Measurements from ENCODE around the gene VWDE.

The VWDE gene

GRCh38 chr7:12328888-12329770, 74.5 kb downstream of the VWDE start:
- TF ChIP-seq ZFX (IDR thresholded peaks at IDR 0.05) (no peak), CTCF (conservative IDR thresholded peaks at IDR 0.05) (no peak)
- H3K27ac ChIP-seq = no peak overlapping the region

GRCh38 chr7:12327922-12328321, 75.7 kb downstream of the VWDE start:
- TF ChIP-seq ZFX (IDR thresholded peaks at IDR 0.05) (no peak), CTCF (conservative IDR thresholded peaks at IDR 0.05) (no peak)
- no peak overlapping the region for H3K27ac ChIP-seq

DNA sequence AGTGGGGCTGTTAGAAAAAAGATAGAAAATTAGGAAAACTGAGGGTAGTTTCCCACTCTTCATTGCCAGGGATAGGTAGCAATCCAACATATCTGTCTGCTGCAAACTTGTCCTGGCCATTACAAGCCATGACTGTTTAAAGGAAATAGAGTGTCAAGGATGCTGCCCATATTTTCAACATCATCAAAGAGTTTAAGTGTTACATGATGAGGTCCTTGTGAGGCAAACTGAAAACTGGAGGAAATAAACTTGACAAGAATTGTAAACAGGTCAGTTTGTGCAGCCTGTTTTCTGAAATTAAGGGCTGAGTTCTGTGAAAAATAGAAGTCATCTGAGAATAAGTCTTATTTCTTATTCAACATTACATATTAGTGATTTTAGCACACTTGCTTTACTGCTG, 78.0 kb downstream of the VWDE start:
- TF ChIP-seq CTCF (conservative IDR thresholded peaks at IDR 0.05) = no peak
- TF ChIP-seq ZFX (IDR thresholded peaks at IDR 0.05) = no peak
- H3K27ac ChIP-seq = no peak overlapping the region

- no peak for TF ChIP-seq ZFX (IDR thresholded peaks at IDR 0.05)
- no peak for TF ChIP-seq CTCF (conservative IDR thresholded peaks at IDR 0.05)
- no peak overlapping the region for H3K27ac ChIP-seq
These were observed 80.2 kb downstream of the VWDE start for GRCh38 chr7:12323415-12323814.

- TF ChIP-seq ZFX (IDR thresholded peaks at IDR 0.05) (no peak), CTCF (conservative IDR thresholded peaks at IDR 0.05) (no peak)
- H3K27ac ChIP-seq = no peak overlapping the region
These were observed 80.8 kb downstream of the VWDE start for GRCh38 chr7:12322903-12323300.

DNA sequence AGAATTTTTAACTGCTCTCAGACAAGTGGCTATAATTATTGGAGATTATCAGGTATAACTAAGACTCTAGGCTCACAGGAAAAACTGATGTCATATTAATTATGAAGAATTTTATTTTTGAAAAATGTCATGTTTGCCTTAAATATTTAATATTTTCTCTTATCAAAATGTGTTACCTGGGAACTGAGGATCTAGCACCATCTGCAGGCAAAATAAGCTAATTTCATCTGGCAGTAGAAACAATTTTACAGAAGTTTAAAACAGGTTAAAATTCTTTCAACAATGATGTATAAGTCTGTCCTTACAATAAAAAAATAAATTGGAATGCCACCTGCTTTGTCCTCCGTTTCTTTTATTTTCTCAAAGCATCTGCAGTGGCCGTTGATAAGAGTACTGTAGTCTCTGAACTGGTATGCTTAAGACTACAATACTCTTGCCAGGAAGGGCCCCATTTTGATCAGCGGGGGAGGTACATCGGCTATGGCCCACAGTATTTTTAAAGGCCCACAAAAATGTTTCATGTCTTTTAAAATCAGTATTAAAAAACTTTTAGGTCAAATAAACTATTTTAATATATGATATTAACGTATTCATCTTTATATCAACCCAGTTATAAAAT, 81.3 kb downstream of the VWDE start:
- peak; percentile 88 for TF ChIP-seq CTCF (conservative IDR thresholded peaks at IDR 0.05)
- TF ChIP-seq ZFX (IDR thresholded peaks at IDR 0.05) = no peak
- no peak overlapping the region for H3K27ac ChIP-seq

DNA sequence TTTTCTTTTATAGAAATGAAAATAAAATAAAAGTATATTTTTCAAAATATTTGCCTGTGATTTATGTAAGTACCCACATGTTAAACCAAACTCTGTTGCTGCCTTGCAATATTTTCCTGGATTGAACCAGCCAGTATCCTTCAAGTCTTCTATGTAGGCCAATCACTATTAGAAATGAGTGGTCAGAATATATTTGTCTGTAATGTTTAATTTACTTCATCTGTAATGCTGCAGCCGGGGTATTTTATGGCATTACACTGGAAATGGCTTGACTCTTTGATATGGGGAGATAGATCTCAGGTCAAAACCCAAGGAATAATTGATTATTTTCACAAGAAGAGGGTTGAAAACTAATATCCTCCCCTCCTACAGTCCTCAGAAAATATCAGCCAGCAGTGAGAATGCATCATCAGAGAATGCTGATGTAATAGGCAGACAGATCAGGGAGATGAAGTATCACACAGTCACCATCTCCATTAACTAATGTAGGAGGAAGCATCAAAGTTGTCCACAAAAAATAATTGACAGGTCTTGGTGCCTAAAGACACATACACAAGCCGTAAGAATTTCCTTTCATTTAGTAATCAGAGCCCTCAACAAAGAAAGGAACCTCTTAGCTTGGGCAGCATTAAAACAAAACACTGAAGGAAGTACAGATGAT, 82.5 kb downstream of the VWDE start:
- no peak overlapping the region for H3K27ac ChIP-seq
- no peak for TF ChIP-seq ZFX (IDR thresholded peaks at IDR 0.05)
- no peak for TF ChIP-seq CTCF (conservative IDR thresholded peaks at IDR 0.05)
